ENCODE results near the gene LIN54. TPM values are rescaled to one million over a fixed set of nuclear protein-coding genes. Genes with fewer than 3 reads are reported as not detected.

The LIN54 gene
- total and polyA plus RNA-seq, 10 donors, result 2.0 to 15.3 (median 12.5) TPM

Small RNAs within 50 kb of the gene (small RNA-seq; reads per million reads assigned to genes)
- 0 reads per million in 4 donors for gene RF00019
- gene RNU6-615P, result 0 reads per million in 4 donors

Other genes starting within 250 kb of the LIN54 start
- 1 to 10 TPM; 2.9 to 7.2 (median 4.5) TPM for gene SCD5, start 212.0 kb downstream of the LIN54 start, total RNA-seq
- 1 to 10 TPM in 2 of 3 donors, under 1 TPM in 1; 0.85 to 2.5 (median 1.4) TPM for gene SCD5, start 212.0 kb downstream of the LIN54 start, polyA plus RNA-seq
- 100 to 1,000 TPM; 133 to 204 (median 164) TPM for gene SEC31A, start 119.7 kb downstream of the LIN54 start, total RNA-seq
- gene SEC31A, start 119.7 kb downstream of the LIN54 start, polyA plus RNA-seq, result 10 to 100 TPM; 63.6 to 71.1 (median 64.7) TPM
- 1 to 10 TPM; 2.8 to 8.1 (median 3.6) TPM for gene THAP9, start 110.1 kb downstream of the LIN54 start, total RNA-seq
- gene THAP9, start 110.1 kb downstream of the LIN54 start, polyA plus RNA-seq, result 1 to 10 TPM; 1.8 to 2.4 (median 2.1) TPM
- 10 to 100 TPM; 23.9 to 35.1 (median 26.0) TPM for gene COPS4, start 24.4 kb upstream of the LIN54 start, total RNA-seq
- 10 to 100 TPM; 20.0 to 30.8 (median 23.4) TPM for gene COPS4, start 24.4 kb upstream of the LIN54 start, polyA plus RNA-seq
- 100 to 1,000 TPM; 156 to 341 (median 215) TPM for gene PLAC8, start 103.9 kb upstream of the LIN54 start, total RNA-seq
- gene PLAC8, start 103.9 kb upstream of the LIN54 start, polyA plus RNA-seq, result 100 to 1,000 TPM; 193 to 321 (median 256) TPM

Measured in spleen (tissue), 11 donors.